ENCODE results near the gene WDR27. TPM values are rescaled to one million over a fixed set of nuclear protein-coding genes. Genes with fewer than 3 reads are reported as not detected.

The WDR27 gene
- total and polyA plus RNA-seq, 10 of the 15 experiments (the other 5 are each of a cell fraction or from before 2014, with no cell fraction given) = 1.9 to 33.2 (median 19.0) TPM

GRCh38 chr6:169451065-169451838, 250.6 kb downstream of the WDR27 start (continued):
- TF ChIP-seq SMAD1 (IDR thresholded peaks at IDR 0.05; ENCODE audit: low read depth, partially characterized antibody) = no peak

DNA sequence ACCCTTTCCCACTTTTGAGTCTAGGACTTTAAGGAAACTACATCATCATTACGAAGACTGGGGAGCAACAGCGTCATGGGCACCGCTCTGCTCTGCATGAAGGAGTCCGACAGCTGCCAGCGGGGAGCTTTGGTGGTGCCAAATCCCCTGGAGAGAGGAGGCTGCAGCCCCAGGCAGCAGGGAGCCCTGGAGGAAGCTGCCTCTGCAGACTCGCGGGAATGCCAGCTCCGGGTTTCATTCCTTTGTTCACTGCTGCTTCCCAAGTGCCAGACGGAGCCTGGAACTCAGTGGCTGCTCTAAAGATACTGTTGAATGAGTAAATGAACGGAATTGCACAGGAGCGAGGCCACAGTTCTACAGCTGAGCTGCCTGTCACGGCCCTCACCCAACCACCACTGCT, 251.7 kb downstream of the WDR27 start:
- Histone ChIP-seq H3K4me1 (ENCODE audit: control insufficient read depth, insufficient read depth, low read length) (no peaks in the 10 kb centered on the region), H3K9ac (ENCODE audit: control insufficient read depth, insufficient read depth, low read length) (no peak overlapping the region), H3K36me3 (ENCODE audit: control insufficient read depth in 2 of 2, insufficient read depth in 2 of 2, low read length in 1 of 2) (no peaks in the 10 kb centered on the region), H3K9me3 (replicated peaks; ENCODE audit: control insufficient read depth, insufficient read depth, low read length) (no peaks in the 10 kb centered on the region), H3K4me2 (ENCODE audit: control insufficient read depth, insufficient read depth) (no peak overlapping the region), H3K79me2 (ENCODE audit: control insufficient read depth, insufficient read depth, low read length) (no peaks in the 10 kb centered on the region), H2AFZ (ENCODE audit: control insufficient read depth, low read depth, low read length) (no peak overlapping the region), H3K27ac (ENCODE audit: control insufficient read depth, insufficient read depth) (no peak overlapping the region), H3K27me3 (replicated peaks in 1 of 2; ENCODE audit: control insufficient read depth in 2 of 2, insufficient read depth in 2 of 2, low read length in 1 of 2) (no peaks in the 10 kb centered on the region), H3K4me3 (no peak overlapping the region), H4K20me1 (ENCODE audit: control insufficient read depth, insufficient read depth) (no peaks in the 10 kb centered on the region)
- BruUV-seq (replicated peaks) = no TSS peak
- ATAC-seq (no peak), DNase-seq (ENCODE audit: low read depth, low spot score) (no peak), FAIRE-seq (no peak)
- RAD21 ChIA-PET (ENCODE audit: unreplicated experiment) = no interaction called here
- no peak for TF ChIP-seq FOXM1 (IDR thresholded peaks at IDR 0.05; ENCODE audit: low read depth, low read length)
- no peak for TF ChIP-seq ZBTB11 (CRISPR knock-in tag; IDR thresholded peaks at IDR 0.05)
- TF ChIP-seq EZH2 (IDR thresholded peaks at IDR 0.05; ENCODE audit: borderline replicate concordance, control insufficient read depth, low read depth, low read length) = no peak
- TF ChIP-seq HSF1 (IDR thresholded peaks at IDR 0.05; ENCODE audit: low read depth, low read length) = no peak
- no peak for TF ChIP-seq NFYB (IDR thresholded peaks at IDR 0.05; ENCODE audit: insufficient read depth, low read depth, low read length)
- TF ChIP-seq EED (IDR thresholded peaks at IDR 0.05; ENCODE audit: low read depth) = no peak
- no peak for TF ChIP-seq FOS (IDR thresholded peaks at IDR 0.05; ENCODE audit: borderline replicate concordance, extremely low read depth, insufficient read length)
- CTCF ChIA-PET = no interaction called here
- POLR2A ChIA-PET = no interaction called here
- WGBS (ENCODE audit: insufficient coverage, insufficient replicate concordance, low lambda C conversion rate, missing lambda C conversion rate) = 40% methylated on average over 12 of the region's 12 CpGs
- SMC1A ChIA-PET (ENCODE audit: uncharacterized antibody, unreplicated experiment) = no interaction called here
- intact Hi-C loops (cut with micrococcal nuclease; ENCODE audit: unreplicated experiment) = no loop called here
- in situ Hi-C loops (cut with MboI) = no loop called here
